Stimulated activated CD4-positive, alpha-beta T cell treated with anti-CD3 and anti-CD28 coated beads, TNF-alpha, amount 100 ng/mL, for 48 hours (primary cell): ENCODE results near the gene DNAJB12.

Source experiments
- DNase-seq, 3 donors: peaks; one replicate each; pipeline ENCODE4 v3.0.0-alpha.2; 2020; ENCODE audit warnings: low read depth in 3 of 3

DNAJB12 gene

DNA sequence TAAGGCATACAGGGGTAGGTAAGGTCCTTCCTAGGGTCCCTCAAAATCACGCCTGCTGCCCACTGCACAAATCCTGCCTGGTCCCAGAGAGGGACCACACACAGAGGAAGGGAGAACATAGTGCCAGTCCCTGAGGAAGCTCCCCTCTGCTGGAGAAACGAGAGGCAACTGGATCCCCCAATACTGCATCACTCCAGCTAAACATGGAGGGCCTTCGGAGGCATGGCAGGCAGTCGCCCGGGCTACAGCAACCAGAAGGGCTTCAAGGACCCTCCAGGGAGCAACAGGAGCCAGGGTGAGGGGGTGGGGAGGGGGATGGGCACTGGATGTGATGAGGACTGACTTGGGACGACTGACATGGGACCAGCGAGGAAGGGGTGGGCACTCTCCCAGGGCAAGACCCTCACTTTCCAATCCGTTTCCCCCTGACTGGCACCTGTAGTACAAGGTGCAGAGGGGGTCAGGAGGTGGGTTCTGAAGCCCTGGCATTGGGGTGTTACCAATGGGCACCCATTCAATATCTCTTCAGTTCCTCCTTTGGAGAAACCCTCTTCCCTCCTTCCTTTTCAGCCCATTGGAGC is 59.3 kb downstream of the DNAJB12 start:
- DNase-seq, result no peak

- DNase-seq, result peak in 2 of 3 donors; percentile 58 to 70
Measured at GRCh38 chr10:72292223-72292691, 62.5 kb downstream of the DNAJB12 start.

DNA sequence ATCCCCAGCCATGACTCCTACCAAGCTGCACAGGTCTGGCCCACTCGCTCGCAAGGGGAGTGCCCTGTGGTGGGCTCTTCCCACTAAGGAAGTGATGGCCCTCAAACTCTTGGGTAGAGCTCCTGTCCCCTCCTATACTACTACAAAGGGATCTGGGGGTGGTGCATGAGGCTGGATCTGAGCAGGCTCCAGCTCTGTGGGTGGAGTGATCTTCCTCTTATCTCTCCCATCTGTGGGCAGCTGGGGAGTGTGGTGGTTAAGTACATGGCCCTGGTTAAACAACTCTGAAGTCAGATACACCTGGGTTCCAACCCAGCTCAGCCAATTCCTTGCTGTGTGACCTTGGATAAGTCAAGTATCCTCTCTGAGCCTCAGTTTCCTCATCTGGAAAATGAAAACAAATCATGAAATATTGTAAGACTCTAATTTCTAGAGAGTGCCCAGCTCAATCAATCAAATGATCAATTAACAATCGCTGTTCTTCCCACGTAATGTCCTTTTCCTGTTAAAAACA is 63.6 kb downstream of the DNAJB12 start:
- no peak for DNase-seq

DNA sequence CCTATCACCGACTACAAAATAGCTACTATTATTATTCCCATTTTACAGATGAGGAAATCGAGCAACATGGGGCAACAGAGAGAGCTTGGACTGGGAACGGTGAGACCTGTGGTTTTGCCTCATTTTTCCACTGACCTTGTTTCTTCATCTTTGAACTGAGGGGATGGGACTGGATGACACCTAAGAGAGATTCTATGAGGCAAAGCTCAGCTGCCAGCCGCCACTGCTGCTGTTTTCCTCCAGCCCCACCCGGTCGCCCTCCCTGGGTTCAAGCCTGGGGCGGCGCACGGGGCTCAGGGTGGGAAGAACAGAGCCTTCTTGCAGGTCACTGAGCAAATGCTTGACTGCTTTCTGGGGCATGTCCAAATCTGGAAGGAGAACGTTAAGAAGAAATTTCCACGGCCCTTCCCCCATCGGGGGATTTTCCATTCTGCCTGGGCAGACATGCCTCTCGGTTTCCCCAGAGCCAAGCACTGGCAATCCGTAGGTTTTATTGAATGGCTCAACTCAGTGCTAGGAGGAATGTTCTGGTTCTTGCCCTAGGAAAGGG is 68.7 kb downstream of the DNAJB12 start:
- no peak for DNase-seq

DNA sequence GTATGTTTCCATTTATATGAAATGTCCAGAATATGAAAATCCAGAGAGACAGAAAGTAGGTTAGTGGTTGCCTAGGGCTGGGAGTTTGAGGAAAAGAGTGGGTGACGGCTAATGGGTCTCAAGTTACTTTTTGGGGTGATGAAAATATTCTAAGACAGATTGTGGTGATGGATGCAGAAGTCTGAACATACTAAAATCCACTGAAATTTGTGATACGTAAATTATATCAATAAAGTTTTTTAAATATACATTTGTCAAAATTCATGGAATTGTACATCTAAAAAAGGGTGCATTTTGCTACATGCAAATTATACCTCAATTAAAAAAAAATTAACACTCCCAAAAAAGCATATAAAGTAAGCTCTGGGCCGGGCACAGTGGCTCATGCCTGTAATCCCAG is 71.6 kb downstream of the DNAJB12 start:
- DNase-seq, result no peak
